ENCODE measurements around the gene SLC7A6OS.

DNA sequence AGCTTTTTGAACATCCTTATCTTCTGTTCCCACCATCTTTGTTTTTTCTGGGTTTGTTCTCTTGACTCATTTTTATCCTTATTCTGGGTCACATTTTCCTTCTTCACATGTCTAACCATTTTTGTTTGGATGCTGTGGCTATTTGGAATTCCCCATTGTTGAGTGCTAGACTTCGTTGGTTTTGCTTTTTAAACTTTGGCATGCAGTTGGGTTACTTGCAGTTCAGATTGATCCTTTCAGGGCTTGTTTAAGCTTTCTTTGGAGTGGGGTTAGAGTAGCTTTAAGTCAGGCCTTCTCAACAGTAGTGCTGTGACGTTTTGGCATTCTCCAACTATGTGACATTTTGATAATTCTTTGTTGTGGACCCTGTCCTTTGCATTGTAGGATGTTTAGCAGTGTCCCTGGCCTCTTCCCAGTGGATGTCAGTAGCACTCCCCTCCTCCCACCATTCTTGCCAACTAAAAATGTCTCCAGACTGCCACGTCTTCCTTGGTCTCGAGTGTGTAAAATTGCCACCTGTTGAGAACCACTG lies 21.2 kb upstream of the SLC7A6OS start:
- TF ChIP-seq, protein P1, sequence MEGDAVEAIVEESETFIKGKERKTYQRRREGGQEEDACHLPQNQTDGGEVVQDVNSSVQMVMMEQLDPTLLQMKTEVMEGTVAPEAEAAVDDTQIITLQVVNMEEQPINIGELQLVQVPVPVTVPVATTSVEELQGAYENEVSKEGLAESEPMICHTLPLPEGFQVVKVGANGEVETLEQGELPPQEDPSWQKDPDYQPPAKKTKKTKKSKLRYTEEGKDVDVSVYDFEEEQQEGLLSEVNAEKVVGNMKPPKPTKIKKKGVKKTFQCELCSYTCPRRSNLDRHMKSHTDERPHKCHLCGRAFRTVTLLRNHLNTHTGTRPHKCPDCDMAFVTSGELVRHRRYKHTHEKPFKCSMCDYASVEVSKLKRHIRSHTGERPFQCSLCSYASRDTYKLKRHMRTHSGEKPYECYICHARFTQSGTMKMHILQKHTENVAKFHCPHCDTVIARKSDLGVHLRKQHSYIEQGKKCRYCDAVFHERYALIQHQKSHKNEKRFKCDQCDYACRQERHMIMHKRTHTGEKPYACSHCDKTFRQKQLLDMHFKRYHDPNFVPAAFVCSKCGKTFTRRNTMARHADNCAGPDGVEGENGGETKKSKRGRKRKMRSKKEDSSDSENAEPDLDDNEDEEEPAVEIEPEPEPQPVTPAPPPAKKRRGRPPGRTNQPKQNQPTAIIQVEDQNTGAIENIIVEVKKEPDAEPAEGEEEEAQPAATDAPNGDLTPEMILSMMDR (conservative IDR thresholded peaks at IDR 0.05; ENCODE audit: low read depth in 2 of 2) = no peak
- TF ChIP-seq CREB1 (CRISPR knock-in tag; IDR thresholded peaks at IDR 0.05; ENCODE audit: low read depth) (no peak), POLR2AphosphoS5 (IDR thresholded peaks at IDR 0.05; ENCODE audit: low read depth) (no peak), EZH2 (IDR thresholded peaks at IDR 0.05; ENCODE audit: low read depth, unreplicated experiment) (no peak), EZH2phosphoT487 (IDR thresholded peaks at IDR 0.05; ENCODE audit: unreplicated experiment) (no peak), STAT1 (IDR thresholded peaks at IDR 0.05; ENCODE audit: unreplicated experiment) (no peak), ZNF331 (CRISPR knock-in tag; IDR thresholded peaks at IDR 0.05; ENCODE audit: low read depth) (no peak), ZNF114 (CRISPR knock-in tag; IDR thresholded peaks at IDR 0.05) (no peak)
- TF ChIP-seq, protein P2, sequence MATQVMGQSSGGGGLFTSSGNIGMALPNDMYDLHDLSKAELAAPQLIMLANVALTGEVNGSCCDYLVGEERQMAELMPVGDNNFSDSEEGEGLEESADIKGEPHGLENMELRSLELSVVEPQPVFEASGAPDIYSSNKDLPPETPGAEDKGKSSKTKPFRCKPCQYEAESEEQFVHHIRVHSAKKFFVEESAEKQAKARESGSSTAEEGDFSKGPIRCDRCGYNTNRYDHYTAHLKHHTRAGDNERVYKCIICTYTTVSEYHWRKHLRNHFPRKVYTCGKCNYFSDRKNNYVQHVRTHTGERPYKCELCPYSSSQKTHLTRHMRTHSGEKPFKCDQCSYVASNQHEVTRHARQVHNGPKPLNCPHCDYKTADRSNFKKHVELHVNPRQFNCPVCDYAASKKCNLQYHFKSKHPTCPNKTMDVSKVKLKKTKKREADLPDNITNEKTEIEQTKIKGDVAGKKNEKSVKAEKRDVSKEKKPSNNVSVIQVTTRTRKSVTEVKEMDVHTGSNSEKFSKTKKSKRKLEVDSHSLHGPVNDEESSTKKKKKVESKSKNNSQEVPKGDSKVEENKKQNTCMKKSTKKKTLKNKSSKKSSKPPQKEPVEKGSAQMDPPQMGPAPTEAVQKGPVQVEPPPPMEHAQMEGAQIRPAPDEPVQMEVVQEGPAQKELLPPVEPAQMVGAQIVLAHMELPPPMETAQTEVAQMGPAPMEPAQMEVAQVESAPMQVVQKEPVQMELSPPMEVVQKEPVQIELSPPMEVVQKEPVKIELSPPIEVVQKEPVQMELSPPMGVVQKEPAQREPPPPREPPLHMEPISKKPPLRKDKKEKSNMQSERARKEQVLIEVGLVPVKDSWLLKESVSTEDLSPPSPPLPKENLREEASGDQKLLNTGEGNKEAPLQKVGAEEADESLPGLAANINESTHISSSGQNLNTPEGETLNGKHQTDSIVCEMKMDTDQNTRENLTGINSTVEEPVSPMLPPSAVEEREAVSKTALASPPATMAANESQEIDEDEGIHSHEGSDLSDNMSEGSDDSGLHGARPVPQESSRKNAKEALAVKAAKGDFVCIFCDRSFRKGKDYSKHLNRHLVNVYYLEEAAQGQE (IDR thresholded peaks at IDR 0.05; ENCODE audit: unreplicated experiment) = no peak
